HCT116 (cell line): Measurements from ENCODE around the gene ZNF814. TPM values are rescaled to one million over a fixed set of nuclear protein-coding genes. Genes with fewer than 3 reads are reported as not detected.

ENCODE experiments used
- ATAC-seq: fragments of 200-7000 bp; cut with Tn5 transposase; 2 replicates; pipeline ENCODE4 v1.9.1; 2020; ENCODE audit warnings: mild to moderate bottlenecking, moderate library complexity
- BruUV-seq: library from RNA; stranded (reverse); fragments of 400-500 nt; replicated peaks from 2 replicates; lab custom pipeline; 2021; lab: Mats Ljungman, UMichigan
- CTCF ChIA-PET: fragments of 300-600 bp; sonication (Branson Sonifier 250); formaldehyde crosslinking; loops from one replicate; lab custom pipeline; 2021; ENCODE audit warnings: antibody characterized with exemption; lab: Charles Lee
- POLR2A ChIA-PET: fragments of 300-600, 350-600 bp; sonication (Branson Sonifier 250); formaldehyde crosslinking; loops from one replicate; lab custom pipeline; 2021; ENCODE audit warnings: antibody characterized with exemption; lab: Charles Lee
- RAD21 ChIA-PET, 2 experiments: fragments of 300-600 bp; sonication (Branson Sonifier 250); formaldehyde crosslinking; loops; one replicate each; lab custom pipeline; 2023; ENCODE audit warnings: low total read pairs in 2 of 2; ENCODE audit not compliant: uncharacterized antibody in 2 of 2, unreplicated experiment in 2 of 2, low non-redundant PET in 1 of 2; lab: Charles Lee
- DNase-seq: peaks from one replicate; pipeline ENCODE4 v3.0.0-alpha.2; 2010; ENCODE audit warnings: low read depth, low spot score
- H2AFZ ChIP-seq: fragments of 200-600 bp; shearing (Covaris generic), sonication (generic); 2 replicates; pipeline ENCODE4 v1.6.1; 2017; ENCODE audit warnings: low read depth, mixed run types, mixed read lengths, antibody characterized with exemption, low read length; ENCODE audit not compliant: poor library complexity, severe bottlenecking
- H3K27ac ChIP-seq: 2 replicates; pipeline ENCODE4 v1.5.1; 2012; ENCODE audit warnings: low read depth, low read length
- H3K27me3 ChIP-seq: fragments of 200-600 bp; sonication (generic); 2 replicates; pipeline ENCODE4 v1.6.1; 2016; ENCODE audit warnings: mixed run types, low read length, mixed read lengths; ENCODE audit not compliant: insufficient read depth
- H3K36me3 ChIP-seq, 2 experiments: fragments of 200-500 bp in 1 of 2; fragments of 200-600 bp in 1 of 2; sonication (Bioruptor generic) in 1 of 2; sonication (generic) in 1 of 2; 2 replicates each; pipeline versions ENCODE4 v1.5.1 to v1.6.1; 2014 to 2016; ENCODE audit warnings: low read length in 2 of 2, inconsistent platforms in 1 of 2, mixed read lengths in 1 of 2, mixed run types in 1 of 2; ENCODE audit not compliant: insufficient read depth in 2 of 2, control insufficient read depth in 1 of 2
- H3K4me1 ChIP-seq, 2 experiments: fragments of 200-600 bp in 1 of 2; sonication (generic) in 1 of 2; 2 replicates each; pipeline versions ENCODE4 v1.5.1 to v1.6.1; 2012 to 2017; ENCODE audit warnings: low read length in 2 of 2, inconsistent platforms in 1 of 2, mild to moderate bottlenecking in 1 of 2, mixed read lengths in 1 of 2, mixed run types in 1 of 2, moderate library complexity in 1 of 2; ENCODE audit not compliant: insufficient read depth in 2 of 2, control insufficient read depth in 1 of 2
- H3K4me2 ChIP-seq: fragments of 200-600 bp; sonication (generic); 2 replicates; pipeline ENCODE4 v1.6.1; 2017; ENCODE audit warnings: mixed run types, low read length, mixed read lengths
- H3K4me3 ChIP-seq, 2 experiments: fragments of 200-600 bp in 1 of 2; sonication (generic) in 1 of 2; replicated peaks in 1 of 2; 2 replicates each; pipeline ENCODE4 v1.5.1; 2011 to 2016; ENCODE audit warnings: low read length in 2 of 2, control low read depth in 1 of 2, low read depth in 1 of 2, mild to moderate bottlenecking in 1 of 2, mixed read lengths in 1 of 2, mixed run types in 1 of 2
- H3K79me2 ChIP-seq: fragments of 200-600 bp; sonication (generic); 2 replicates; pipeline ENCODE4 v1.6.1; 2017; ENCODE audit warnings: mild to moderate bottlenecking, mixed run types, low read length, moderate library complexity, mixed read lengths; ENCODE audit not compliant: insufficient read depth
- H3K9ac ChIP-seq: fragments of 200-600 bp; sonication (generic); 2 replicates; pipeline ENCODE4 v1.6.1; 2016; ENCODE audit warnings: low read length, mixed read lengths
- H3K9me2 ChIP-seq: fragments of 200-600 bp; sonication (generic), shearing (Covaris generic); 2 replicates; pipeline ENCODE4 v1.6.1; 2017; ENCODE audit warnings: mixed run types, mild to moderate bottlenecking, moderate library complexity; ENCODE audit not compliant: insufficient read depth
- H3K9me3 ChIP-seq, 2 experiments: fragments of 200-500 bp in 1 of 2; fragments of 200-600 bp in 1 of 2; sonication (Bioruptor generic) in 1 of 2; sonication (generic) in 1 of 2; 2 replicates each; pipeline ENCODE4 v1.6.1; 2014 to 2017; ENCODE audit warnings: low read length in 2 of 2, mixed read lengths in 2 of 2, inconsistent platforms in 1 of 2, low read depth in 1 of 2, mild to moderate bottlenecking in 1 of 2, mixed run types in 1 of 2, moderate library complexity in 1 of 2; ENCODE audit not compliant: control insufficient read depth in 1 of 2, insufficient read depth in 1 of 2
- H4K20me1 ChIP-seq: fragments of 200-600 bp; sonication (generic), shearing (Covaris generic); 2 replicates; pipeline ENCODE4 v1.6.1; 2017; ENCODE audit warnings: mixed run types, mild to moderate bottlenecking, moderate library complexity; ENCODE audit not compliant: insufficient read depth
- CBX3 ChIP-seq: IDR thresholded peaks from 2 replicates; pipeline ENCODE4 v1.6.1; 2012; ENCODE audit warnings: low read depth
- CEBPB ChIP-seq: IDR thresholded peaks from 2 replicates; pipeline ENCODE4 v1.6.1; 2012; ENCODE audit warnings: low read depth
- CTCF ChIP-seq, 3 experiments: fragments of 200-600 bp in 1 of 3; sonication (generic) in 1 of 3; IDR thresholded peaks in 2 of 3; conservative IDR thresholded peaks in 1 of 3; 2 replicates each; pipeline ENCODE4 v1.5.1; 2012 to 2017; ENCODE audit warnings: low read depth in 2 of 3, low read length in 2 of 3, antibody characterized with exemption in 1 of 3, borderline replicate concordance in 1 of 3, control low read depth in 1 of 3, mild to moderate bottlenecking in 1 of 3, mixed read lengths in 1 of 3, mixed run types in 1 of 3, moderate library complexity in 1 of 3; ENCODE audit not compliant: insufficient read depth in 1 of 3
- EGR1 ChIP-seq: IDR thresholded peaks from 2 replicates; pipeline ENCODE4 v1.6.1; 2012; ENCODE audit warnings: low read depth
- ELF1 ChIP-seq: IDR thresholded peaks from 2 replicates; pipeline ENCODE4 v1.6.1; 2012; ENCODE audit warnings: low read depth, borderline replicate concordance
- EZH2 ChIP-seq: fragments of 200-600 bp; sonication (generic); IDR thresholded peaks from 2 replicates; pipeline ENCODE4 v1.6.1; 2017; ENCODE audit warnings: antibody characterized with exemption, mixed run types
- EZH2phosphoT487 ChIP-seq: fragments of 200-600 bp; IDR thresholded peaks from 2 replicates; pipeline ENCODE4 v1.6.1; 2018; ENCODE audit warnings: antibody characterized with exemption, borderline replicate concordance
- FOSL1 ChIP-seq: IDR thresholded peaks from 2 replicates; pipeline ENCODE4 v1.6.1; 2012; ENCODE audit warnings: low read depth
- POLR2A ChIP-seq: IDR thresholded peaks from 2 replicates; pipeline ENCODE4 v1.7.0; 2011; ENCODE audit warnings: borderline replicate concordance; ENCODE audit not compliant: insufficient read depth, insufficient read length; ENCODE audit errors: extremely low read depth
- POLR2AphosphoS5 ChIP-seq: IDR thresholded peaks from 2 replicates; pipeline ENCODE4 v1.6.1; 2011; ENCODE audit warnings: mild to moderate bottlenecking, low read depth, low read length, moderate library complexity
- RAD21 ChIP-seq: IDR thresholded peaks from 2 replicates; pipeline ENCODE4 v1.6.1; 2012; ENCODE audit warnings: low read depth, mild to moderate bottlenecking
- SIN3A ChIP-seq: IDR thresholded peaks from 2 replicates; pipeline ENCODE4 v1.6.1; 2012; ENCODE audit warnings: low read depth
- SP1 ChIP-seq: IDR thresholded peaks from 2 replicates; pipeline ENCODE4 v1.6.1; 2012; ENCODE audit warnings: low read depth
- SRF ChIP-seq: IDR thresholded peaks from 2 replicates; pipeline ENCODE4 v1.6.1; 2012; ENCODE audit warnings: low read depth
- TCF7L2 ChIP-seq: IDR thresholded peaks from 2 replicates; pipeline ENCODE4 v1.7.0; 2011; ENCODE audit warnings: borderline replicate concordance, inconsistent platforms; ENCODE audit not compliant: insufficient read depth, insufficient read length; ENCODE audit errors: extremely low read depth
- ZNF274 ChIP-seq: fragments of 200-500 bp; sonication (Bioruptor generic); IDR thresholded peaks from 2 replicates; pipeline ENCODE4 v1.6.1; 2014; ENCODE audit warnings: mild to moderate bottlenecking, low read depth, low read length, inconsistent platforms
- intact Hi-C: fragments of 100-400 bp; cut with micrococcal nuclease; formaldehyde crosslinking; loops from 2 replicates; pipeline ENCODE4 v1.10.0; 2022
- total RNA-seq: library from RNA; stranded (reverse); gene quantifications from one replicate; pipeline ENCODE4 v1.2.1, GENCODE V29; 2021; ENCODE audit not compliant: unreplicated experiment
- TF ChIP-seq, protein P1 (sequence below): IDR thresholded peaks from 2 replicates; pipeline ENCODE4 v1.6.1; 2011; ENCODE audit warnings: mild to moderate bottlenecking, low read length, moderate library complexity; ENCODE audit not compliant: insufficient replicate concordance; ENCODE audit errors: extremely low read depth
- TF ChIP-seq, protein P2 (sequence below): IDR thresholded peaks from 2 replicates; pipeline ENCODE4 v1.6.1; 2012; ENCODE audit warnings: low read depth
- TF ChIP-seq, protein P3 (sequence below): IDR thresholded peaks from 2 replicates; pipeline ENCODE4 v1.6.1; 2012

The ZNF814 gene
- total RNA-seq, 1 experiment from 2014 or later: 2.5 TPM

DNA sequence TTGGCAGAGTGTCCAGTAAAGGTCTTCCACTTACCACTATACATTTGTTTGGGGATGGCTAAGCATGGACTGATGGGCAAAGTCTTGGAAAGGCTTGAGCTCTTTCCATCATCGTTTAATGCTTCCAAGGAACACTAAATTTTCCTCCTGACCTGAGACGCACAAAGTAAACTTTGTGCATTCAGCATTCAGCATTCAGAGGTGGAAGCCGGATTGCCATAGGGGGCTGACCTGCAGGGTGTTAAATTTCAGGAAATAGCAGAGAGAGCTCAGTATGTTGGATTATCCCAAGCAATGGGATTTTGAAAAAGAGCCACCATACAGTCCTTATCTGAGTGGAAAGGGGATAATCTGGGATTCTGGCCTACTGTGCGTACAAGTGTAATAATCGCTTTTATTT lies 88.1 kb downstream of the ZNF814 start:
- intact Hi-C loops: loop anchor here (5.0 kb wide), 1 partner anchor 53 kb away; the partner anchor contains the start of gene ZNF776
- no peaks in the 10 kb centered on the region for H3K9me2 ChIP-seq
- DNase-seq (no peak), ATAC-seq (no peak)
- no peaks in the 10 kb centered on the region for H4K20me1 ChIP-seq
- no peak overlapping the region for H3K4me3 ChIP-seq
- RAD21 ChIA-PET: no interaction called here
- TF ChIP-seq EZH2phosphoT487: no peak
- no peak for TF ChIP-seq CBX3
- no peak for TF ChIP-seq RAD21
- no peak for TF ChIP-seq POLR2A
- TF ChIP-seq FOSL1: no peak
- no peak for TF ChIP-seq CTCF (IDR thresholded peaks at IDR 0.05 in 2 of 3, conservative IDR thresholded peaks at IDR 0.05 in 1 of 3; ENCODE audit: borderline replicate concordance in 1 of 3, insufficient read depth in 1 of 3, low read depth in 2 of 3, low read length in 2 of 3)
- TF ChIP-seq, protein P1, sequence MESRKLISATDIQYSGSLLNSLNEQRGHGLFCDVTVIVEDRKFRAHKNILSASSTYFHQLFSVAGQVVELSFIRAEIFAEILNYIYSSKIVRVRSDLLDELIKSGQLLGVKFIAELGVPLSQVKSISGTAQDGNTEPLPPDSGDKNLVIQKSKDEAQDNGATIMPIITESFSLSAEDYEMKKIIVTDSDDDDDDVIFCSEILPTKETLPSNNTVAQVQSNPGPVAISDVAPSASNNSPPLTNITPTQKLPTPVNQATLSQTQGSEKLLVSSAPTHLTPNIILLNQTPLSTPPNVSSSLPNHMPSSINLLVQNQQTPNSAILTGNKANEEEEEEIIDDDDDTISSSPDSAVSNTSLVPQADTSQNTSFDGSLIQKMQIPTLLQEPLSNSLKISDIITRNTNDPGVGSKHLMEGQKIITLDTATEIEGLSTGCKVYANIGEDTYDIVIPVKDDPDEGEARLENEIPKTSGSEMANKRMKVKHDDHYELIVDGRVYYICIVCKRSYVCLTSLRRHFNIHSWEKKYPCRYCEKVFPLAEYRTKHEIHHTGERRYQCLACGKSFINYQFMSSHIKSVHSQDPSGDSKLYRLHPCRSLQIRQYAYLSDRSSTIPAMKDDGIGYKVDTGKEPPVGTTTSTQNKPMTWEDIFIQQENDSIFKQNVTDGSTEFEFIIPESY: no peak
- no peak for TF ChIP-seq ELF1
- no peak for TF ChIP-seq ZNF274
- TF ChIP-seq CEBPB: no peak
- no peak for TF ChIP-seq POLR2AphosphoS5
- TF ChIP-seq, protein P2, sequence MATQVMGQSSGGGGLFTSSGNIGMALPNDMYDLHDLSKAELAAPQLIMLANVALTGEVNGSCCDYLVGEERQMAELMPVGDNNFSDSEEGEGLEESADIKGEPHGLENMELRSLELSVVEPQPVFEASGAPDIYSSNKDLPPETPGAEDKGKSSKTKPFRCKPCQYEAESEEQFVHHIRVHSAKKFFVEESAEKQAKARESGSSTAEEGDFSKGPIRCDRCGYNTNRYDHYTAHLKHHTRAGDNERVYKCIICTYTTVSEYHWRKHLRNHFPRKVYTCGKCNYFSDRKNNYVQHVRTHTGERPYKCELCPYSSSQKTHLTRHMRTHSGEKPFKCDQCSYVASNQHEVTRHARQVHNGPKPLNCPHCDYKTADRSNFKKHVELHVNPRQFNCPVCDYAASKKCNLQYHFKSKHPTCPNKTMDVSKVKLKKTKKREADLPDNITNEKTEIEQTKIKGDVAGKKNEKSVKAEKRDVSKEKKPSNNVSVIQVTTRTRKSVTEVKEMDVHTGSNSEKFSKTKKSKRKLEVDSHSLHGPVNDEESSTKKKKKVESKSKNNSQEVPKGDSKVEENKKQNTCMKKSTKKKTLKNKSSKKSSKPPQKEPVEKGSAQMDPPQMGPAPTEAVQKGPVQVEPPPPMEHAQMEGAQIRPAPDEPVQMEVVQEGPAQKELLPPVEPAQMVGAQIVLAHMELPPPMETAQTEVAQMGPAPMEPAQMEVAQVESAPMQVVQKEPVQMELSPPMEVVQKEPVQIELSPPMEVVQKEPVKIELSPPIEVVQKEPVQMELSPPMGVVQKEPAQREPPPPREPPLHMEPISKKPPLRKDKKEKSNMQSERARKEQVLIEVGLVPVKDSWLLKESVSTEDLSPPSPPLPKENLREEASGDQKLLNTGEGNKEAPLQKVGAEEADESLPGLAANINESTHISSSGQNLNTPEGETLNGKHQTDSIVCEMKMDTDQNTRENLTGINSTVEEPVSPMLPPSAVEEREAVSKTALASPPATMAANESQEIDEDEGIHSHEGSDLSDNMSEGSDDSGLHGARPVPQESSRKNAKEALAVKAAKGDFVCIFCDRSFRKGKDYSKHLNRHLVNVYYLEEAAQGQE: no peak
- no peak for TF ChIP-seq EZH2
- TF ChIP-seq, protein P3, sequence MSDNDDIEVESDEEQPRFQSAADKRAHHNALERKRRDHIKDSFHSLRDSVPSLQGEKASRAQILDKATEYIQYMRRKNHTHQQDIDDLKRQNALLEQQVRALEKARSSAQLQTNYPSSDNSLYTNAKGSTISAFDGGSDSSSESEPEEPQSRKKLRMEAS: no peak
- TF ChIP-seq SP1: no peak
- no peak for TF ChIP-seq TCF7L2
- no peak for TF ChIP-seq EGR1
- TF ChIP-seq SIN3A: no peak
- TF ChIP-seq SRF: no peak
- TF ChIP-seq, all 23 proteins: peak for 0
- CTCF ChIA-PET: no interaction called here
- Histone ChIP-seq H3K36me3 (no peaks in the 10 kb centered on the region), H3K27me3 (no peaks in the 10 kb centered on the region), H2AFZ (no peak overlapping the region), H3K79me2 (no peaks in the 10 kb centered on the region), H3K27ac (no peak overlapping the region), H3K4me1 (peaks cover 9 to 20% of the 10 kb centered on the region in 2 experiments; a peak in 3 of 4 replicates), H3K9me3 (no peaks in the 10 kb centered on the region), H3K4me2 (no peak overlapping the region), H3K9ac (no peak overlapping the region)
- POLR2A ChIA-PET: no interaction called here
- BruUV-seq: no TSS peak
